OCI-LY1 (cell line): ENCODE results near the gene CARS2.

Experiments used
- EZH2 ChIP-seq: fragments of 200-600 bp; sonication (generic), shearing (Covaris generic); IDR thresholded peaks from 2 replicates; pipeline ENCODE4 v1.8.0; 2017; ENCODE audit warnings: borderline replicate concordance, mixed run types, mild to moderate bottlenecking, antibody characterized with exemption, low read length, moderate library complexity, mixed read lengths
- TF ChIP-seq, protein P1 (sequence below): fragments of 200-600 bp; sonication (generic), shearing (Covaris generic); IDR thresholded peaks from 2 replicates; pipeline ENCODE4 v1.5.1; 2017; ENCODE audit warnings: mild to moderate bottlenecking, antibody characterized with exemption, low read length, moderate library complexity, mixed read lengths

DNA sequence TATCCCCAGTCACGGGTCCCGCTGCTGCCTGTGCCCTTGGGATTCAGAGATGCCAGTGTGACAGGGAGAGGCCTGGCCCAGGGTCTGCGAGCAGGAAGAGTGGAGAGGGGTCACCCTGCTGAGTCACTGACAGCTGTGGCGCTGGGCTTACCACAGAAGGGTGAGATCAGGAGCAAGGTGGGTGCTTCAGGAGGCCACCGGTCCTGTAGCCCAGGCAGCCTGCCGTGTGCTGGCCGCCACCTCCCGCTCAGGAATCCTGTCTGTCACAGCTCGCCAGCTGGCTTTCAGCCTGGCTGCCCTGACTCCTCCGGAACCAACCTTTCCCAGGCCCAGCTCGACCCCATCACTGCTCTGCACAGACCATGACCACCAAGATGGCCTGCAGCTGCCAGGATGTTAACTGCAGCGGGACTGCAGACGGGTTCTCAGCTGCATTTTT is 65.3 kb downstream of the CARS2 start:
- TF ChIP-seq EZH2 = no peak
- TF ChIP-seq, protein P1, sequence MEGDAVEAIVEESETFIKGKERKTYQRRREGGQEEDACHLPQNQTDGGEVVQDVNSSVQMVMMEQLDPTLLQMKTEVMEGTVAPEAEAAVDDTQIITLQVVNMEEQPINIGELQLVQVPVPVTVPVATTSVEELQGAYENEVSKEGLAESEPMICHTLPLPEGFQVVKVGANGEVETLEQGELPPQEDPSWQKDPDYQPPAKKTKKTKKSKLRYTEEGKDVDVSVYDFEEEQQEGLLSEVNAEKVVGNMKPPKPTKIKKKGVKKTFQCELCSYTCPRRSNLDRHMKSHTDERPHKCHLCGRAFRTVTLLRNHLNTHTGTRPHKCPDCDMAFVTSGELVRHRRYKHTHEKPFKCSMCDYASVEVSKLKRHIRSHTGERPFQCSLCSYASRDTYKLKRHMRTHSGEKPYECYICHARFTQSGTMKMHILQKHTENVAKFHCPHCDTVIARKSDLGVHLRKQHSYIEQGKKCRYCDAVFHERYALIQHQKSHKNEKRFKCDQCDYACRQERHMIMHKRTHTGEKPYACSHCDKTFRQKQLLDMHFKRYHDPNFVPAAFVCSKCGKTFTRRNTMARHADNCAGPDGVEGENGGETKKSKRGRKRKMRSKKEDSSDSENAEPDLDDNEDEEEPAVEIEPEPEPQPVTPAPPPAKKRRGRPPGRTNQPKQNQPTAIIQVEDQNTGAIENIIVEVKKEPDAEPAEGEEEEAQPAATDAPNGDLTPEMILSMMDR = no peak
